ENCODE results near the gene TMEM120B.
A peak's percentile ranks its signal among the peaks of the same experiment; 100 is the strongest.

Gene TMEM120B

GRCh38 chr12:121793838-121794533, 81.4 kb downstream of the TMEM120B start (continued):
- TF ChIP-seq OSR2 (tag by site-specific recombination; IDR thresholded peaks at IDR 0.05) = peak; percentile 37; the same call in 1 of the 2 replicates
- TF ChIP-seq, protein P1, sequence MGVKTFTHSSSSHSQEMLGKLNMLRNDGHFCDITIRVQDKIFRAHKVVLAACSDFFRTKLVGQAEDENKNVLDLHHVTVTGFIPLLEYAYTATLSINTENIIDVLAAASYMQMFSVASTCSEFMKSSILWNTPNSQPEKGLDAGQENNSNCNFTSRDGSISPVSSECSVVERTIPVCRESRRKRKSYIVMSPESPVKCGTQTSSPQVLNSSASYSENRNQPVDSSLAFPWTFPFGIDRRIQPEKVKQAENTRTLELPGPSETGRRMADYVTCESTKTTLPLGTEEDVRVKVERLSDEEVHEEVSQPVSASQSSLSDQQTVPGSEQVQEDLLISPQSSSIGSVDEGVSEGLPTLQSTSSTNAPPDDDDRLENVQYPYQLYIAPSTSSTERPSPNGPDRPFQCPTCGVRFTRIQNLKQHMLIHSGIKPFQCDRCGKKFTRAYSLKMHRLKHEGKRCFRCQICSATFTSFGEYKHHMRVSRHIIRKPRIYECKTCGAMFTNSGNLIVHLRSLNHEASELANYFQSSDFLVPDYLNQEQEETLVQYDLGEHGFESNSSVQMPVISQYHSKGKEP (tag by site-specific recombination; IDR thresholded peaks at IDR 0.05) = no peak
- TF ChIP-seq ZNF18 (tag by site-specific recombination; IDR thresholded peaks at IDR 0.05) = no peak; the same call in 1 of the 2 replicates
- TF ChIP-seq ZNF391 (tag by site-specific recombination; IDR thresholded peaks at IDR 0.05; ENCODE audit: borderline replicate concordance, low read depth) = peak; percentile 83; the same call in 1 of the 2 replicates
- TF ChIP-seq ZNF596 (tag by site-specific recombination; IDR thresholded peaks at IDR 0.05) = no peak
- peak; percentile 95 for TF ChIP-seq ZNF501 (tag by site-specific recombination; IDR thresholded peaks at IDR 0.05)
- no peak for TF ChIP-seq PRDM6 (tag by site-specific recombination; IDR thresholded peaks at IDR 0.05)
- peak; percentile 89; the same call in 1 of the 2 replicates for TF ChIP-seq KLF8 (tag by site-specific recombination; IDR thresholded peaks at IDR 0.05)
- TF ChIP-seq, protein P2, sequence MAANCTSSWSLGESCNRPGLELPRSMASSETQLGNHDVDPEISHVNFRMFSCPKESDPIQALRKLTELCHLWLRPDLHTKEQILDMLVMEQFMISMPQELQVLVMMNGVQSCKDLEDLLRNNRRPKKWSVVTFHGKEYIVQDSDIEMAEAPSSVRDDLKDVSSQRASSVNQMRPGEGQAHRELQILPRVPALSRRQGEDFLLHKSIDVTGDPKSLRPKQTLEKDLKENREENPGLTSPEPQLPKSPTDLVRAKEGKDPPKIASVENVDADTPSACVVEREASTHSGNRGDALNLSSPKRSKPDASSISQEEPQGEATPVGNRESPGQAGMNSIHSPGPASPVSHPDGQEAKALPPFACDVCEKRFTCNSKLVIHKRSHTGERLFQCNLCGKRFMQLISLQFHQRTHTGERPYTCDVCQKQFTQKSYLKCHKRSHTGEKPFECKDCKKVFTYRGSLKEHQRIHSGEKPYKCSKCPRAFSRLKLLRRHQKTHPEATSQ (tag by site-specific recombination; IDR thresholded peaks at IDR 0.05) = peak; percentile 81; the same call in 1 of the 2 replicates
- peak; percentile 80 for TF ChIP-seq ZNF394 (tag by site-specific recombination; IDR thresholded peaks at IDR 0.05; ENCODE audit: borderline replicate concordance)
- TF ChIP-seq ZNF239 (tag by site-specific recombination; IDR thresholded peaks at IDR 0.05) = no peak
- no peak; the same call in 1 of the 2 replicates for TF ChIP-seq ZFP37 (tag by site-specific recombination; IDR thresholded peaks at IDR 0.05)
- TF ChIP-seq, protein P3, sequence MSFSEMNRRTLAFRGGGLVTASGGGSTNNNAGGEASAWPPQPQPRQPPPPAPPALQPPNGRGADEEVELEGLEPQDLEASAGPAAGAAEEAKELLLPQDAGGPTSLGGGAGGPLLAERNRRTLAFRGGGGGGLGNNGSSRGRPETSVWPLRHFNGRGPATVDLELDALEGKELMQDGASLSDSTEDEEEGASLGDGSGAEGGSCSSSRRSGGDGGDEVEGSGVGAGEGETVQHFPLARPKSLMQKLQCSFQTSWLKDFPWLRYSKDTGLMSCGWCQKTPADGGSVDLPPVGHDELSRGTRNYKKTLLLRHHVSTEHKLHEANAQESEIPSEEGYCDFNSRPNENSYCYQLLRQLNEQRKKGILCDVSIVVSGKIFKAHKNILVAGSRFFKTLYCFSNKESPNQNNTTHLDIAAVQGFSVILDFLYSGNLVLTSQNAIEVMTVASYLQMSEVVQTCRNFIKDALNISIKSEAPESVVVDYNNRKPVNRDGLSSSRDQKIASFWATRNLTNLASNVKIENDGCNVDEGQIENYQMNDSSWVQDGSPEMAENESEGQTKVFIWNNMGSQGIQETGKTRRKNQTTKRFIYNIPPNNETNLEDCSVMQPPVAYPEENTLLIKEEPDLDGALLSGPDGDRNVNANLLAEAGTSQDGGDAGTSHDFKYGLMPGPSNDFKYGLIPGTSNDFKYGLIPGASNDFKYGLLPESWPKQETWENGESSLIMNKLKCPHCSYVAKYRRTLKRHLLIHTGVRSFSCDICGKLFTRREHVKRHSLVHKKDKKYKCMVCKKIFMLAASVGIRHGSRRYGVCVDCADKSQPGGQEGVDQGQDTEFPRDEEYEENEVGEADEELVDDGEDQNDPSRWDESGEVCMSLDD (tag by site-specific recombination; IDR thresholded peaks at IDR 0.05) = peak; percentile 100
- TF ChIP-seq SP2 (tag by site-specific recombination; IDR thresholded peaks at IDR 0.05) = peak; percentile 79
- TF ChIP-seq ZNF221 (tag by site-specific recombination; IDR thresholded peaks at IDR 0.05; ENCODE audit: borderline replicate concordance) = no peak
- TF ChIP-seq FEZF1 (tag by site-specific recombination; IDR thresholded peaks at IDR 0.05) = no peak
- no peak for TF ChIP-seq ZNF280C (tag by site-specific recombination; IDR thresholded peaks at IDR 0.05)
- TF ChIP-seq, protein P4, sequence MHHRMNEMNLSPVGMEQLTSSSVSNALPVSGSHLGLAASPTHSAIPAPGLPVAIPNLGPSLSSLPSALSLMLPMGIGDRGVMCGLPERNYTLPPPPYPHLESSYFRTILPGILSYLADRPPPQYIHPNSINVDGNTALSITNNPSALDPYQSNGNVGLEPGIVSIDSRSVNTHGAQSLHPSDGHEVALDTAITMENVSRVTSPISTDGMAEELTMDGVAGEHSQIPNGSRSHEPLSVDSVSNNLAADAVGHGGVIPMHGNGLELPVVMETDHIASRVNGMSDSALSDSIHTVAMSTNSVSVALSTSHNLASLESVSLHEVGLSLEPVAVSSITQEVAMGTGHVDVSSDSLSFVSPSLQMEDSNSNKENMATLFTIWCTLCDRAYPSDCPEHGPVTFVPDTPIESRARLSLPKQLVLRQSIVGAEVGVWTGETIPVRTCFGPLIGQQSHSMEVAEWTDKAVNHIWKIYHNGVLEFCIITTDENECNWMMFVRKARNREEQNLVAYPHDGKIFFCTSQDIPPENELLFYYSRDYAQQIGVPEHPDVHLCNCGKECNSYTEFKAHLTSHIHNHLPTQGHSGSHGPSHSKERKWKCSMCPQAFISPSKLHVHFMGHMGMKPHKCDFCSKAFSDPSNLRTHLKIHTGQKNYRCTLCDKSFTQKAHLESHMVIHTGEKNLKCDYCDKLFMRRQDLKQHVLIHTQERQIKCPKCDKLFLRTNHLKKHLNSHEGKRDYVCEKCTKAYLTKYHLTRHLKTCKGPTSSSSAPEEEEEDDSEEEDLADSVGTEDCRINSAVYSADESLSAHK (tag by site-specific recombination; IDR thresholded peaks at IDR 0.05) = peak; percentile 40
- TF ChIP-seq ZNF571 (tag by site-specific recombination; IDR thresholded peaks at IDR 0.05) = no peak
- TF ChIP-seq ZBTB21 (tag by site-specific recombination; IDR thresholded peaks at IDR 0.05) = peak; percentile 32
- peak; percentile 85; the same call in 1 of the 2 replicates for TF ChIP-seq ZNF24 (tag by site-specific recombination; IDR thresholded peaks at IDR 0.05)
- peak; percentile 75 for TF ChIP-seq SP3 (tag by site-specific recombination; IDR thresholded peaks at IDR 0.05)
- TF ChIP-seq ZNF426 (tag by site-specific recombination; IDR thresholded peaks at IDR 0.05) = no peak
- no peak for TF ChIP-seq ZNF350 (tag by site-specific recombination; IDR thresholded peaks at IDR 0.05)
- TF ChIP-seq BCL11A (tag by site-specific recombination; IDR thresholded peaks at IDR 0.05; ENCODE audit: low read depth) = peak; percentile 84

Data from HEK293 (cell line).